ENCODE measurements around the gene VPS37B.

The VPS37B gene

DNA sequence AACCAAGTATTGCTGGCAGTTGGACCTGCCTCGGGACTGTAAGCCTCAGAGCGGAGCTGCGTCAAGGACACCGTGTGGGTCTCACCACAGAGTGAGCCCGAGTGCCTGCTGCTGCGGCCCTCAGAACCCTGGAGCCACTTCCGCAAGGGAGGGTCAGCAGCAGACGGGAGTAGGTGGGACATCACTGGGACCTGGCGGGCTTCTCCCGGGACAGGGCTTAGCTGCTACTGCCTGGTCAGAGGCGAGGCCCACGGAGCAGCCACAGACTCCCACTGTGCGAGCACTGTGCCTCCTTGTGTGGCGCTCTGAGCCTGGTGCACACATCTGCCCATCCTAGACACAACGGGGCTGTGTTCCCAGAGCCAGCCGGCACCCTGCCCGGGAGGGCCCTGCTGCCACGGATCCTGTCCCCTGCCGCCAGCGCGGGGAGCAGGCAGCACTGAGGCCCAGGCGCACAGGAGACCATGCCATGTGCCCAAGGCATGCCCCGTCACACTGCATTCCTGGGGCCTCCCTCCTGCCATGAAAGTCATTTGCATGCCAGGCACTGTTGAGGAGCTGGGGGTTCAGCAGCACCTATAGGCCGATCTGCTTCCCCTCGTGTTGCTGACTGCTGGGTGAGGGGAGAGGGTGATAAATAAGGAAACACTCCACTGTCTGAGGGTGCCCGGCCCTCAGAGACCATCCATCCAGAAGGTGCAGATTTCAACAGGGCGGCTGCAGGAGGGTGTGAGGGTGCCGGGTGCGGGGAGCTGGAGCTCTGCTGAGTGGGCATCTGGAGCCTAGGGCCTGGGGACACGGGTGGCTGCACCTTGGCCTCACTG, 50.7 kb downstream of the VPS37B start:
- Mint-ChIP-seq H3K27me3 (ENCODE audit: low read depth) (peaks cover 4% of the 10 kb centered on the region), H3K4me1 (peaks cover 35% of the 10 kb centered on the region), H3K9me3 (no peaks in the 10 kb centered on the region), H3K27ac (no peak overlapping the region), H3K4me3 (no peak overlapping the region), H3K36me3 (ENCODE audit: low read depth) (peaks cover 6% of the 10 kb centered on the region)
- TF ChIP-seq, protein P1, sequence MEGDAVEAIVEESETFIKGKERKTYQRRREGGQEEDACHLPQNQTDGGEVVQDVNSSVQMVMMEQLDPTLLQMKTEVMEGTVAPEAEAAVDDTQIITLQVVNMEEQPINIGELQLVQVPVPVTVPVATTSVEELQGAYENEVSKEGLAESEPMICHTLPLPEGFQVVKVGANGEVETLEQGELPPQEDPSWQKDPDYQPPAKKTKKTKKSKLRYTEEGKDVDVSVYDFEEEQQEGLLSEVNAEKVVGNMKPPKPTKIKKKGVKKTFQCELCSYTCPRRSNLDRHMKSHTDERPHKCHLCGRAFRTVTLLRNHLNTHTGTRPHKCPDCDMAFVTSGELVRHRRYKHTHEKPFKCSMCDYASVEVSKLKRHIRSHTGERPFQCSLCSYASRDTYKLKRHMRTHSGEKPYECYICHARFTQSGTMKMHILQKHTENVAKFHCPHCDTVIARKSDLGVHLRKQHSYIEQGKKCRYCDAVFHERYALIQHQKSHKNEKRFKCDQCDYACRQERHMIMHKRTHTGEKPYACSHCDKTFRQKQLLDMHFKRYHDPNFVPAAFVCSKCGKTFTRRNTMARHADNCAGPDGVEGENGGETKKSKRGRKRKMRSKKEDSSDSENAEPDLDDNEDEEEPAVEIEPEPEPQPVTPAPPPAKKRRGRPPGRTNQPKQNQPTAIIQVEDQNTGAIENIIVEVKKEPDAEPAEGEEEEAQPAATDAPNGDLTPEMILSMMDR (IDR thresholded peaks at IDR 0.05; ENCODE audit: unreplicated experiment in 3 of 3), result no peak

GRCh38 chr12:122844366-122844971, 51.5 kb downstream of the VPS37B start:
- TF ChIP-seq, protein P1 (IDR thresholded peaks at IDR 0.05; ENCODE audit: unreplicated experiment in 3 of 3), result no peak
- Mint-ChIP-seq H3K4me3 (no peak overlapping the region), H3K27ac (peak overlapping the region; percentile 27 to 76 (median 31)), H3K27me3 (ENCODE audit: low read depth) (peaks cover 5% of the 10 kb centered on the region), H3K4me1 (peaks cover 36% of the 10 kb centered on the region), H3K9me3 (no peaks in the 10 kb centered on the region), H3K36me3 (ENCODE audit: low read depth) (peaks cover 2% of the 10 kb centered on the region)

DNA sequence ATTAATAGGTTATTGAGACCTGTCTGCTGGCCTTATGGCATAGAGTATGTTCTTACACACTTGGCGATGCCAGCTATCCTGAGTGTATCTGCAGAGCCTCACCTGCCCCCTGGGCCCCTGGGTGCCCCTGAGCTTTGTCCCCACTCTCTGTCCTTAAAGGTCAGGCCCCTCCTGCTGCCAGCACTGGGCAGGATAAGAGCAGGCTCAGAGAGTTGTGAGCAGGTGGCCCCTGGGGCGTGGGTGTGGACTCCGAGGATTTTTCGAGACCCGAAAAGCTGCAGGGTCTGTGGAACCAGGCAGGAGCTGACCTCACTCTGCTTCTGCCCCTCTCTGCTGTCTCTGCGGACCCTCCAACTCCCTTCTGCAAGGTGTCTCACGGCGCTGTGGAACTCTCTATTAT, 52.5 kb downstream of the VPS37B start:
- TF ChIP-seq, protein P1 (IDR thresholded peaks at IDR 0.05; ENCODE audit: unreplicated experiment in 3 of 3), result no peak
- H3K27me3 Mint-ChIP-seq (ENCODE audit: low read depth), result peaks cover 14% of the 10 kb centered on the region
- H3K36me3 Mint-ChIP-seq (ENCODE audit: low read depth), result peaks cover 6% of the 10 kb centered on the region

DNA sequence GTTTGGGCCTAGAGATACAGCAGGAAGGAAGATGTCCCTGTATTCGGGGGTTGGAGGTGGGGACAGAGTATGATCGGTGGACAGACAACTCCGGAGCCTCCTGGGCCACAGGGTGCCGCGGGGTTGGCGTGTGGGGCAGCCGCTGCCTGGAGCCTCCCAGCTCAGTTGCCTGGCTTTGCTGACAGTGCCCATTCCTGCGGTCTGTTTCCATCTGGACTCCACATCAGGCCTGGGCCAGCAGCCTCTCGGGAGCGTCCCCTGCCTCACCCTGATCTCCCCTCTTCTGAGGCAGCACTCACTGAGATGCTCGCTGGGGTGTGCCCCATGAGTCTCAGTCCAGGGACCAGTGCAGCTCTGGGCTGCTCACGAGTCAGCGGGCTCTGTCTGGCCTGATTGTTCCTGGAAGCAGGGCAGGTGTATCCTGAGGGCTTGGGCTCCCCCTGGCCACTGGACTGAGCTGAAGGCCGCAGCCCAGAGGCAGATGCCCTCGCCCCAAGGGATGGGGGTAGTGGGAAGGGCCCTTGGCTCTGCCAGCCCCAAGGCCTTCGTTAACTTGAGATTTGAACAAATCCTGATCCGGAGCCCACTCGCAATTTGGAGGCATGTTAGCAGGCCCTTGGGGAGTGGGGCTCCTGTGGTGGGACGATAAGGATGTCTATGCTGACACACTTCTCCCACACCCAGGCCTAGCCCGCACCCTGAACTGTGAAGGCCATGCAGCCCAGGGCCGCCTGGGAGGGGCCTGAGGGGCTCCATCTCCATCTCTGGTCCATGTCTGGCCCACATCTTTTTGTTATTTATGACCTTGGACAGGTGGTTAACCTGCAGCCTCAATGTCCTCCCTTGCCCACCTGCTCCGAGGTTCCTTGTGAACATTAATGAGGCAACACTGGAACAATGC, 53.2 kb downstream of the VPS37B start:
- H3K4me3 Mint-ChIP-seq, result no peak overlapping the region
- peaks cover 38% of the 10 kb centered on the region for H3K4me1 Mint-ChIP-seq
- peaks cover 19% of the 10 kb centered on the region for H3K27me3 Mint-ChIP-seq (ENCODE audit: low read depth)
- no peaks in the 10 kb centered on the region for H3K9me3 Mint-ChIP-seq
- H3K27ac Mint-ChIP-seq, result peak overlapping the region; percentile 56 to 87 (median 84)
- H3K36me3 Mint-ChIP-seq (ENCODE audit: low read depth), result peaks cover 7% of the 10 kb centered on the region
- TF ChIP-seq, protein P1 (IDR thresholded peaks at IDR 0.05; ENCODE audit: unreplicated experiment in 3 of 3), result no peak

More for the DNA sequence above, 52.5 kb downstream of the VPS37B start:
- peaks cover 36% of the 10 kb centered on the region for H3K4me1 Mint-ChIP-seq
- no peaks in the 10 kb centered on the region for H3K9me3 Mint-ChIP-seq
- H3K27ac Mint-ChIP-seq, result peak overlapping the region; percentile 27 to 44 (median 40)
- no peak overlapping the region for H3K4me3 Mint-ChIP-seq

GRCh38 chr12:122841544-122842321, 54.2 kb downstream of the VPS37B start:
- TF ChIP-seq, protein P1 (IDR thresholded peaks at IDR 0.05; ENCODE audit: unreplicated experiment in 3 of 3), result no peak
- peak overlapping the region in 2 of 3 experiments; percentile 19 to 33 for H3K4me3 Mint-ChIP-seq
- peaks cover 7% of the 10 kb centered on the region for H3K36me3 Mint-ChIP-seq (ENCODE audit: low read depth)
- peaks cover 25% of the 10 kb centered on the region for H3K27me3 Mint-ChIP-seq (ENCODE audit: low read depth)
- H3K4me1 Mint-ChIP-seq, result peaks cover 45% of the 10 kb centered on the region
- H3K9me3 Mint-ChIP-seq, result no peaks in the 10 kb centered on the region
- peak overlapping the region; percentile 56 to 87 (median 84) for H3K27ac Mint-ChIP-seq
